UCSD-AML1 (cell line): Measurements from ENCODE around the gene SLC6A13.

ENCODE experiments used
- DNase-seq: peaks from one replicate; lab custom pipeline; 2025; ENCODE audit not compliant: unreplicated experiment; lab: John Stamatoyannopoulos, UW

Gene SLC6A13

GRCh38 chr12:234891-235415 lies 27.7 kb downstream of the SLC6A13 start:
- DNase-seq, result no peak

GRCh38 chr12:234019-234418 lies 28.6 kb downstream of the SLC6A13 start:
- no peak for DNase-seq

- DNase-seq, result no peak
Observed at GRCh38 chr12:233615-233968, 29.0 kb downstream of the SLC6A13 start.

GRCh38 chr12:232731-233614 lies 29.7 kb downstream of the SLC6A13 start:
- DNase-seq, result no peak

GRCh38 chr12:230925-231671 lies 31.5 kb downstream of the SLC6A13 start:
- no peak for DNase-seq

GRCh38 chr12:229441-230191 lies 33.0 kb downstream of the SLC6A13 start:
- no peak for DNase-seq

- no peak for DNase-seq
Observed at GRCh38 chr12:228846-229200, 33.8 kb downstream of the SLC6A13 start.

GRCh38 chr12:227923-228845 lies 34.5 kb downstream of the SLC6A13 start:
- no peak for DNase-seq

- DNase-seq, result no peak
Observed at GRCh38 chr12:227286-227915, 35.2 kb downstream of the SLC6A13 start.

- no peak for DNase-seq
Observed at GRCh38 chr12:226401-226800, 36.2 kb downstream of the SLC6A13 start.

GRCh38 chr12:225012-225411 lies 37.6 kb downstream of the SLC6A13 start:
- no peak for DNase-seq

- DNase-seq, result no peak
Observed at GRCh38 chr12:224330-224729, 38.3 kb downstream of the SLC6A13 start.

GRCh38 chr12:223841-224240 lies 38.8 kb downstream of the SLC6A13 start:
- DNase-seq, result no peak

- no peak for DNase-seq
Observed at GRCh38 chr12:221736-222135, 40.9 kb downstream of the SLC6A13 start.

- no peak for DNase-seq
Observed at GRCh38 chr12:220946-221550, 41.6 kb downstream of the SLC6A13 start.

GRCh38 chr12:220491-220890 lies 42.1 kb downstream of the SLC6A13 start:
- DNase-seq, result no peak

- DNase-seq, result peak; percentile 92
Observed at GRCh38 chr12:219891-220352, 42.7 kb downstream of the SLC6A13 start.

- no peak for DNase-seq
Observed at GRCh38 chr12:218728-219590, 43.7 kb downstream of the SLC6A13 start.
